GM04504 (cell line): ENCODE measurements around the gene ZDHHC1.
A peak's percentile ranks its signal among the peaks of the same experiment; 100 is the strongest.
"Not testable (repeated sequence)": the region's sequence is repeated elsewhere in the genome, so short reads cannot be mapped to it uniquely, and the experiment has no call there.

Source experiments
- DNase-seq: peaks from one replicate; pipeline ENCODE4 v3.0.0-alpha.2; 2012; ENCODE audit warnings: low read depth

Gene ZDHHC1

GRCh38 chr16:67394155-67395104 is 21.8 kb downstream of the ZDHHC1 start:
- no peak for DNase-seq

DNA sequence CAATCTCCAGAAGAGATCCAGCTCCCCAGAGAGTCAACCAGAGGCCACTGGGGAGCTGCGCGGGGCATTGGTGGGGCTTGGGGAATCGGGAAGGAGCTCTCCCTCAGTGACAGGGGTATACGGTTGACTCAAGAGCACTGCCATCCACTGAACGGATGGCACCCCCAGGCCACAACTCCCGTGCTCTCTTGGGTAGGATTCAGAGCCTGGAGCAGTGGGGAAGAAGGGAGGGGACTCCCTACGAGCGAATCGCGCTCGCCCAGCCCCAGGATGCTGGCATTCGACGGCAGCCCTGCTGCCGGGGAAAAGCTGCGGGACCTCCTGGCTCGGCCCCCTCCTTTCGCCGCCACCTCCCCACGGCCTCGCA is 22.5 kb downstream of the ZDHHC1 start:
- no peak for DNase-seq

DNA sequence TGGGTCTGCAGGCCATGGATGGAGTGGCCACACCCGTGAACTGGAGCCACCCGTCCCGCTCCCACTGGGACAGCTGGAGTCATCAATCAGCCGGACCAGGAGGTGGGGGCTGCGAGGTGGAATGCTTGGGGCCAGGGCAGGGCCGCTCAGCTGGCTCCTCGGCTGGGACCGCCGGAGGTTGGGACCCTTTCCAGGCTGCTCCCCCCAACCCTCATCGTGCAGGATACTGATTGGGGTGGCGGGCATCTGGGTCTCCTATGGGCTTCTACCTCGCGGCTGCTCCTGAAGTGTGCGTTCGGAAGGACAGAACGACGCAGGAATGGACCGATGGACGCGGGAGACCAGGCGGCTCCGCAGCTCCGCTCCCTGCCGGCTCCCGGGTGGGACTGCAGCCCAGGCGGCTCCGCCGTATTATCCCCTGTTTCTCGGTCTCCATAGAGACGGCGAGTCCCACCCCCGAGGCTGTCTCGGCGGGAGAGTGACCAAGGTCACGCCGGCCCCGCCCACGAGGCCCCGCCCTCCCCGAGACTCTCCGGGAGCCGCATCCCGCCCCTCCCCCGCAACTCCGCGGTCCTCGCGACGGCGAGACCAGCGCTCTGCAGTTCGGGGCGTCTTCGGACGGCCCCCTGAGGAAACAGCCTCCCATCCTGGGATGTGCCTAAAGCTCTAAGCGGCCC is 23.0 kb downstream of the ZDHHC1 start, which contains the start of gene TPPP3:
Gene TPPP3 (minus strand): TSS at position 388 of the 677 bp plus-strand sequence. CDS start 2,387 bp downstream, outside the sequence.
- peak; percentile 52 for DNase-seq

GRCh38 chr16:67392301-67393059 is 23.8 kb downstream of the ZDHHC1 start:
- no peak for DNase-seq

GRCh38 chr16:67391424-67392300 is 24.6 kb downstream of the ZDHHC1 start:
- no peak for DNase-seq

- no peak for DNase-seq
These were observed 25.4 kb downstream of the ZDHHC1 start for GRCh38 chr16:67390816-67391423.

DNA sequence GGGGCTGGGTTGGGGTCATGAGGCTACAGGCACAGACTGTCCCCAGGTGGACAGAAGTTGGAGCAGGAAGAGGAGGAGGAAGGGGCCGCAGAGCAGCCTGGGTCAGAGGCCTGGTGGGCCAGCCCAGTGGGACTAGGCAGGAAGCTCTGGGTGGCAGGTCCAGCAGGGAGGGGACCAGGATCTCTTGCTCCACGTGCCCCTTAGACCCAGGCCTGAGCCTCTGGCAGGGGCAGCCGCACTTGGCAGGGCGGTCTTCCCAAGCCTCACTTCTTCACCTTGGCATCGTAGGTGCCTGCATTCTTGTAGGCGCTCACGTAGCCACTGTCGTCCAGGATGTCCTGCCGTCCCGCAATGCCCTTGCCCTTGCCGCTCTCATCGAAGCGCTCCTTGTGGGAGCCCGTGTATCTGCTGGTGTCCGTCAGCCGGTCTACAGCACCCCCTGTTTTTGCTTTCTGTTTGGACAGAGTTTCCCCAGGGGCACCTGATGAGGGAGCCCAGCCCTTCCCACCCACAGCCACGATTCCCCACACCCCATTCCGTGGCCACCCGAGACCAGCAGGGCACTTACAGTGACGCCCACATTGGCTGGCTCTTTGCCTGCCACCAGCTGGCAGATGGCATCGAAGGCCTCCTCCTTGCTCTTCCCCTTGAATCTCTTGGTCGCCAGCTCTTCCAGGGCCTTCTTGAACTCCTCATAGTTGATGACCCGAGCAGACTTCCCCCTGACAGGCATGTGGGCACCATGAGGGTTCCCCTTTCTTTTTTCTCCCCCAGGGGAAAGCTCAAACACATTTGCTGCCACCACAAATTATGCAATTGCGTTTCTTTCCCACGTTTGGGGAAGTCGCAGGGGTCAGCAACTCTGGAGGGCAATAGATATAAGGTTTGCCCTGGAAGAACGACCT is 26.1 kb downstream of the ZDHHC1 start:
- no peak for DNase-seq

GRCh38 chr16:67388591-67388990 is 27.7 kb downstream of the ZDHHC1 start:
- no peak for DNase-seq

DNA sequence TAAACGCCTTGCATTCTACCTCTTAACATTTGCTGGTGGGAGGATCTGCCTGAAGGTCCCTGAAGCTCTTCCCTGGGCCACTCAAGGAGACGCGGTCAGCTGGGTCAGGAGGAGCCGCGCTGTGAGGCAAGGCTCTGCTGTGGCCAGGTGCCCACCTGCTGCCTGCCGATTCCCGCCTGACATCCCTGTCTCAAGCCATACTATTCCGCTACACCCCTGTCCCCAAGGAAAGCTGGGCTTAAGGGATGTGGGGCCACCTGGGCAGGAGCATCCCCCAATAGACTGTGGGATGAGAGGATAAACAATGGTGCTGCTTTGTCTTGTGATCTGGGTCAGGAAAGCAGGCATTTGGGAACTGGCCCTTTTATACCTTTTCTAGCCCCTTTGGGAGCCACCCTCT is 28.1 kb downstream of the ZDHHC1 start:
- DNase-seq: no peak

GRCh38 chr16:67387479-67388079 is 28.7 kb downstream of the ZDHHC1 start:
- DNase-seq: no peak

GRCh38 chr16:67386861-67387455 is 29.3 kb downstream of the ZDHHC1 start:
- no peak for DNase-seq

DNA sequence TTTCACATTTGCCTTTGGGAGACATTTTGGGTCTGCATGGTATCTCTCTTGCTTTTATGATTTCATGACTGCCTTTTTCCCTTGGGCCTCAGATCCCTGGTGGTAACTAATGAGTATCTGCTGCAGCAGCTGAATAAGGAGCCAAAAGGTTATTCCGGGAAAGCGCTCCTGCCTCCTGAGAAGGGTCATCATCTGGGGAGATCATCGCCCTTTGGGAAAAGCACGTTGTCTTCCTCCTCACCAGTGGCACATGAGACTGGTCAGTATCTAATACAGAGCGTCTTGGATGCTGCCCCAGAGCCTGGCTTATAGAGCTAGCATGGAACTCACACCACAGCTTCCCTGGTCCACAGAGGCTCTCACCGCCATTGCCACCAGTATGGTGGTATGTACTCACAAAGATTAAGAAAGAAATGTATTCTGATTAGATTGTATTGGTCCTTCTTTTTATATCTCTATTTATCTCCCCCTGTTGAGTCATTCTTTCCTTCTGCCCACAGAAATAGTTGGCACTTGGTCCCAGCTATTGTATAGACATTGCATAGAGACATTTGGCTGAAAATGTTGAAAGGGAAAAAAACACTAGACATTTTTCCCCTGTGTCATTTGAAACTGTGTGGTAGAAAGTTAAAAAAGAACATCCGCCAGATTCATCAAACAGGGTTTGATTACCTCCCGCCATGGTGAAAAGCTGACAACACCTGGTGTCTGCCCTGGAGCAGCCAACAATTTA is 31.3 kb downstream of the ZDHHC1 start:
- no peak for DNase-seq

- DNase-seq: no peak
These were observed 33.0 kb downstream of the ZDHHC1 start for GRCh38 chr16:67383284-67383683.

- DNase-seq: no peak
These were observed 37.6 kb downstream of the ZDHHC1 start for GRCh38 chr16:67378642-67379041.

DNA sequence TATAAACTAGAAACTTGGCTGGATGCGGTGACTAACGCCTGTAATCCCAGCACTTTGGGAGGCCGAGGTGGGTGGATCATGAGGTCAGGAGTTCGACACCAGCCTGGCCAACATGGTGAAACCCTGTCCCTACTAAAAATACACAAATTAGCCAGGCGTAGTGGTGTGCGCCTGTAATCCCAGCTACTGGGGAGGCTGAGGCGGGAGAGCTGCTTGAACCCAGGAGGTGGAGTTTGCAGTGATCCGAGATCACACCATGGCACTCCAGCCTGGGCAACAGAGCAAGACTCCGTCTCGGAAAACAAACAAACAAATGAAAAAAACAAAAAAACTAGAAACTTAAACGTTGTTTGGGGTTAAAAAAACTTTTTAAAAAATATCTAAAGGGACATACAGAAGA is 40.3 kb downstream of the ZDHHC1 start:
- not testable (repeated sequence) for DNase-seq

- no peak for DNase-seq
These were observed 43.6 kb downstream of the ZDHHC1 start for GRCh38 chr16:67372664-67373063.

DNA sequence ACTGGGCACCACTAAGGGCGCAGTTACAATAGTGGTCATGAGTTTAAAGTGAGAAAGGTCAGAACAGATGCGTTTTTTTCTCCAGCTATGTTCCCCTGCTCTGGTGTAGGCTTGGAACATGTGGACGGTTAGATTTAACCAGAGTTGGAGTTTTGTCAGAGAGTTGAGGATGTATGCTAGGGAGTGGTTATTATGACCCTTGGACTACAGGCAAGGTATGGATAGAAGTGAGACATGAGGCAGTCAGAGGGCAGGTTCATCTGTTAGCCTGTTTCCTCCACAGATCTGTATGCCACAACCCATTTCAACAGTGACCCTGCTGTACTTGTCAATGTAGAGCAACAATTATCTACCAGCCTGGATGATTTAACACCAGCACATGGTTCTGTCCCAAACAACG is 45.6 kb downstream of the ZDHHC1 start:
- no peak for DNase-seq

GRCh38 chr16:67364600-67365235 is 51.6 kb downstream of the ZDHHC1 start:
- no peak for DNase-seq
